ENCODE data around the gene BRD7.

BRD7 gene

DNA sequence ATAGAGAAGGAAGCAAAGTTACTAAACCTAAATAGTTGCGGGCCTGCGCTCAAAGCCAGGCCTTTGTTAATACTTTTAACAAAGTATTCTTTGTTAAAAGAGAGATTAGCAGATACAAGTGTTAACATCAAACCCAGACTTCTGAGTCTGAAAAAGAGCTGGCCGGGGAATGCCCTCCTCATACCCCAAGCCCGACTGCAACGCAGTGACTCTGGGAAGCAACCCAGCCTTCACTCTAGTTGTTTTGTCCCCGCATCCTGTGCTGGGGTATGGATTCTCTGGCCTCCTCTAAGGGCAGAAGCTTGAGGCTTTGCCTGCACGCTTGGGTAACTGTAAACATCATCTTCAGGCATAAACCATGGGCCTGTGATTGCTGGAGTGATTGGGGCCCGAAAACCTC is 54.1 kb downstream of the BRD7 start:
- no peak overlapping the region for H2AFZ ChIP-seq (ENCODE audit: low read depth, low read length, severe bottlenecking)
- H4K20me1 ChIP-seq (ENCODE audit: low read depth, low read length): no peaks in the 10 kb centered on the region
- H3K4me2 ChIP-seq (ENCODE audit: low read depth, low read length, poor library complexity, severe bottlenecking): no peak overlapping the region
- H3K9me3 ChIP-seq (ENCODE audit: insufficient read depth, low read length): no peaks in the 10 kb centered on the region
- H3K4me3 ChIP-seq (ENCODE audit: insufficient read depth, low read length, poor library complexity, severe bottlenecking): no peak overlapping the region
- no peak overlapping the region for H3K9ac ChIP-seq (ENCODE audit: low read length)
- no peaks in the 10 kb centered on the region for H3K9me2 ChIP-seq (replicated peaks; ENCODE audit: insufficient read depth, low read length)
- H3F3A ChIP-seq (ENCODE audit: insufficient read depth): peaks cover 5% of the 10 kb centered on the region; the same call in 1 of the 2 replicates
- H3K36me3 ChIP-seq (ENCODE audit: low read length): peaks cover 26% of the 10 kb centered on the region; the same call in 1 of the 2 replicates
- no peaks in the 10 kb centered on the region for H3K27me3 ChIP-seq (ENCODE audit: low read length)
- TF ChIP-seq, protein P1, sequence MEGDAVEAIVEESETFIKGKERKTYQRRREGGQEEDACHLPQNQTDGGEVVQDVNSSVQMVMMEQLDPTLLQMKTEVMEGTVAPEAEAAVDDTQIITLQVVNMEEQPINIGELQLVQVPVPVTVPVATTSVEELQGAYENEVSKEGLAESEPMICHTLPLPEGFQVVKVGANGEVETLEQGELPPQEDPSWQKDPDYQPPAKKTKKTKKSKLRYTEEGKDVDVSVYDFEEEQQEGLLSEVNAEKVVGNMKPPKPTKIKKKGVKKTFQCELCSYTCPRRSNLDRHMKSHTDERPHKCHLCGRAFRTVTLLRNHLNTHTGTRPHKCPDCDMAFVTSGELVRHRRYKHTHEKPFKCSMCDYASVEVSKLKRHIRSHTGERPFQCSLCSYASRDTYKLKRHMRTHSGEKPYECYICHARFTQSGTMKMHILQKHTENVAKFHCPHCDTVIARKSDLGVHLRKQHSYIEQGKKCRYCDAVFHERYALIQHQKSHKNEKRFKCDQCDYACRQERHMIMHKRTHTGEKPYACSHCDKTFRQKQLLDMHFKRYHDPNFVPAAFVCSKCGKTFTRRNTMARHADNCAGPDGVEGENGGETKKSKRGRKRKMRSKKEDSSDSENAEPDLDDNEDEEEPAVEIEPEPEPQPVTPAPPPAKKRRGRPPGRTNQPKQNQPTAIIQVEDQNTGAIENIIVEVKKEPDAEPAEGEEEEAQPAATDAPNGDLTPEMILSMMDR (IDR thresholded peaks at IDR 0.05; ENCODE audit: insufficient read depth, low read length, poor library complexity, severe bottlenecking): no peak
- no peak for TF ChIP-seq EZH2phosphoT487 (conservative IDR thresholded peaks at IDR 0.05; ENCODE audit: low read length)
- no peak overlapping the region for H3K27ac ChIP-seq (ENCODE audit: low read depth, low read length)
- no peaks in the 10 kb centered on the region for H3K79me2 ChIP-seq (ENCODE audit: insufficient read depth, low read length)

DNA sequence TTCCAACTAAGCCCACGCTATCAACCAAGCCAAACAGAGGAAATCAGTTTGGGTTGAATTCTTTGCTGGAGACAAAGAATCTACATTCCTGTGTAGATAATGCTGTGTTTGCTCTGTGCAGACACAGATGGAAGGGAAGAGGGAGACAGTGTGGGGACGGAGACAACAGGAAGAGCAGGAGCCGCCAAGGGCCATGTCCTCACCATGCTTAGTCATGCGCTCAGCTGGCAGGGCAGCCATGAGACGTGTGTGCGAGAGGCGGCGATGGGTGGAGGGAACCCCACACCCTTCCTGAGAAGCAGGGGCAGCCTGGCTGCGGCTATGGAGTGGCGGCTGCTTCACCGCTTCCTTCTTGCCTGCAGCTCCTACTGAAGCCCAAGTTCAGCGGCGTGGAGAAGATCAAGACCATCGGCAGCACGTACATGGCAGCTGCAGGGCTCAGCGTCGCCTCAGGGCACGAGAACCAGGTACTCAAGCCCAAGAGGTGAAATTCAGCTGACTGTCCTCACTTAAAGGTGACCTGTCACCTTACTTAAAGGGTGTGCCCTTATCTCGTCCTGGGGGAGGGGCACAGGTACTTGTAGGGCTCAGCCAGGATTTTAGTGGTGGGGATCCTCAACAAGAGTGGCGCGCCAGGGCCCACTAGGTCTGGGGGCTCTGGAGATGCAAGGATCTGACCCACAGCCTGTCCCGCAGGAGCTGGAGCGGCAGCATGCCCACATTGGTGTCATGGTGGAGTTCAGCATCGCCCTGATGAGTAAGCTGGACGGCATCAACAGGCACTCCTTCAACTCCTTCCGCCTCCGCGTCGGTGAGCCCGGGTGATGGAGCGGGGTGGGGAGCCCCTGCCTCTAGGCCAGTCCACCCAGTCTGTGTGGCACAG is 55.0 kb downstream of the BRD7 start:
- no peaks in the 10 kb centered on the region for H3K27me3 ChIP-seq (ENCODE audit: low read length)
- no peaks in the 10 kb centered on the region for H3K9me3 ChIP-seq (ENCODE audit: insufficient read depth, low read length)
- no peak for TF ChIP-seq EZH2phosphoT487 (conservative IDR thresholded peaks at IDR 0.05; ENCODE audit: low read length)
- TF ChIP-seq, protein P1 (IDR thresholded peaks at IDR 0.05; ENCODE audit: insufficient read depth, low read length, poor library complexity, severe bottlenecking): no peak
- H3K4me3 ChIP-seq (ENCODE audit: insufficient read depth, low read length, poor library complexity, severe bottlenecking): no peak overlapping the region
- H3K27ac ChIP-seq (ENCODE audit: low read depth, low read length): no peak overlapping the region
- H2AFZ ChIP-seq (ENCODE audit: low read depth, low read length, severe bottlenecking): no peak overlapping the region
- H3F3A ChIP-seq (ENCODE audit: insufficient read depth): peaks cover 5% of the 10 kb centered on the region; the same call in 1 of the 2 replicates
- peaks cover 19% of the 10 kb centered on the region; the same call in 1 of the 2 replicates for H3K36me3 ChIP-seq (ENCODE audit: low read length)
- H3K79me2 ChIP-seq (ENCODE audit: insufficient read depth, low read length): no peaks in the 10 kb centered on the region
- no peaks in the 10 kb centered on the region for H4K20me1 ChIP-seq (ENCODE audit: low read depth, low read length)
- no peak overlapping the region for H3K4me2 ChIP-seq (ENCODE audit: low read depth, low read length, poor library complexity, severe bottlenecking)
- H3K9me2 ChIP-seq (replicated peaks; ENCODE audit: insufficient read depth, low read length): no peaks in the 10 kb centered on the region
- H3K9ac ChIP-seq (ENCODE audit: low read length): no peak overlapping the region

DNA sequence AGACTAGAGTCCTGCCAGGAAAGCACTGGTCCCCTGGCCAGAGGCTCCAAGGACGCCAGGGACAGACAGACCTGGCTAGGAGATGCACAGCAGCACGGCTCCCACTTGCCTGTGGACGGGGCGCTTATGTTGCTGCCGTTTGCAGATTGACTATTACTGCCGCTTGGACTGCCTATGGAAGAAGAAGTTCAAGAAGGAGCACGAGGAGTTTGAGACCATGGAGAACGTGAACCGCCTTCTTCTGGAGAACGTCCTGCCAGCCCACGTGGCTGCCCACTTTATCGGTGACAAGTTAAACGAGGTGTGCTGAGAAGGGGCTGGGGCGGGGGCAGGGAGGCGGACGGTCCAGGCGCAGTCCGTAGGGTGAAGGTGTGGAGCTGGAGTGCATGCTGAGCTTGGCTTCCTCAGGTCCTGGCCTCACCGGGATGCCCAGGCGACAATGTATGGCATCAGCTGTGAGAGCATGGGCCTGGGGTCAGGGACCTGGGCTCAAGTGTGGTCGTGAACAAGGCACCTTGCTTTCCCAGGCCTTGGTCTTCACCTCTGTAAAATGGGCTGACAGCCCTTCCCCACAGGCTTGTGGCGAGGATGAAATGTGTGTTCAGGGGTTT is 56.8 kb downstream of the BRD7 start:
- no peaks in the 10 kb centered on the region for H3F3A ChIP-seq (ENCODE audit: insufficient read depth)
- H3K27ac ChIP-seq (ENCODE audit: low read depth, low read length): no peak overlapping the region
- H3K9me3 ChIP-seq (ENCODE audit: insufficient read depth, low read length): no peaks in the 10 kb centered on the region
- H2AFZ ChIP-seq (ENCODE audit: low read depth, low read length, severe bottlenecking): no peak overlapping the region
- no peaks in the 10 kb centered on the region for H4K20me1 ChIP-seq (ENCODE audit: low read depth, low read length)
- no peak for TF ChIP-seq EZH2phosphoT487 (conservative IDR thresholded peaks at IDR 0.05; ENCODE audit: low read length)
- TF ChIP-seq, protein P1 (IDR thresholded peaks at IDR 0.05; ENCODE audit: insufficient read depth, low read length, poor library complexity, severe bottlenecking): no peak
- H3K9ac ChIP-seq (ENCODE audit: low read length): no peak overlapping the region
- H3K4me2 ChIP-seq (ENCODE audit: low read depth, low read length, poor library complexity, severe bottlenecking): no peak overlapping the region
- no peaks in the 10 kb centered on the region for H3K79me2 ChIP-seq (ENCODE audit: insufficient read depth, low read length)
- no peak overlapping the region for H3K4me3 ChIP-seq (ENCODE audit: insufficient read depth, low read length, poor library complexity, severe bottlenecking)
- H3K9me2 ChIP-seq (replicated peaks; ENCODE audit: insufficient read depth, low read length): no peaks in the 10 kb centered on the region
- H3K27me3 ChIP-seq (ENCODE audit: low read length): no peaks in the 10 kb centered on the region
- H3K36me3 ChIP-seq (ENCODE audit: low read length): peaks cover 4% of the 10 kb centered on the region; the same call in 1 of the 2 replicates
